HL-60 (cell line): Measurements from ENCODE around the gene COQ6.

Experiments
- DNase-seq, 2 experiments: peaks; one replicate each; pipeline ENCODE4 v3.0.0-alpha.2; 2010 to 2020; ENCODE audit warnings: low read depth in 1 of 2, low spot score in 1 of 2
- H3K27ac ChIP-seq: fragments of 250-450 bp; sonication (Bioruptor Pico); replicated peaks from 2 replicates; pipeline ENCODE4 v1.5.1; 2020; ENCODE audit warnings: mild to moderate bottlenecking, moderate library complexity
- H3K27me3 ChIP-seq: fragments of 250-450 bp; sonication (Bioruptor Pico); 2 replicates; pipeline ENCODE4 v1.5.1; 2021; ENCODE audit warnings: mild to moderate bottlenecking, moderate library complexity; ENCODE audit not compliant: insufficient read depth, poor library complexity, severe bottlenecking
- H3K4me3 ChIP-seq: replicated peaks from 2 replicates; pipeline ENCODE4 v1.5.1; 2011; ENCODE audit warnings: mild to moderate bottlenecking, control low read depth, low read length; ENCODE audit not compliant: insufficient read depth
- CTCF ChIP-seq: IDR thresholded peaks from one replicate; pipeline ENCODE4 v1.5.1; 2011; ENCODE audit warnings: low read length, control low read depth, inconsistent platforms; ENCODE audit not compliant: insufficient read depth
- GABPA ChIP-seq: IDR thresholded peaks from 2 replicates; pipeline ENCODE4 v1.6.1; 2012; ENCODE audit warnings: low read depth
- POLR2AphosphoS5 ChIP-seq: IDR thresholded peaks from 2 replicates; pipeline ENCODE4 v1.6.1; 2012; ENCODE audit warnings: low read depth
- REST ChIP-seq: IDR thresholded peaks from 2 replicates; pipeline ENCODE4 v1.6.1; 2012; ENCODE audit warnings: low read depth; ENCODE audit not compliant: insufficient replicate concordance
- SPI1 ChIP-seq: IDR thresholded peaks from 2 replicates; pipeline ENCODE4 v1.6.1; 2012; ENCODE audit warnings: low read depth, mild to moderate bottlenecking, borderline replicate concordance
- long read RNA-seq: library from polyadenylated mRNA; unstranded; transcript quantifications from one replicate; pipeline ENCODE4 v2.0.0, GENCODE V29; 2020

COQ6 gene
- long read RNA-seq, transcript COQ6-201 (12 exons, 2,118 nt): major isoform, 60 of 75 reads
- long read RNA-seq, partial matches to known transcripts: 3 of 75 reads
- long read RNA-seq, other reads (novel, unspliced or antisense): 12 of 75 reads

- TF ChIP-seq CTCF (no peak), REST (peak; percentile 26), GABPA (peak; percentile 51), SPI1 (no peak), POLR2AphosphoS5 (peak; percentile 49; the same call in 1 of the 2 replicates)
- H3K4me3 ChIP-seq: peak within 1 kb of the TSS; percentile 75
- H3K27ac ChIP-seq: peak within 1 kb of the TSS; percentile 67
- H3K27me3 ChIP-seq: no peaks in the 10 kb centered on the region
- peak; percentile 57 to 89 for DNase-seq
These were observed at the start of gene COQ6, which contains the start of gene FAM161B for GRCh38 chr14:73949752-73950734. Gene COQ6, plus strand, starts transcription at chr14:73950302. Its CDS starts 31 bp downstream, at chr14:73950333. Gene FAM161B, minus strand, starts transcription at chr14:73950094. Its CDS starts 68 bp downstream, at chr14:73950026.

- no peak for TF ChIP-seq SPI1
- TF ChIP-seq REST: no peak
- TF ChIP-seq POLR2AphosphoS5: no peak
- TF ChIP-seq CTCF: no peak
- no peak for TF ChIP-seq GABPA
- Histone ChIP-seq H3K27ac (no peak overlapping the region), H3K27me3 (no peaks in the 10 kb centered on the region), H3K4me3 (no peak overlapping the region)
- DNase-seq: no peak
These were observed 47.1 kb upstream of the COQ6 start for GRCh38 chr14:73903028-73903427.

GRCh38 chr14:73909681-73910080 lies 40.4 kb upstream of the COQ6 start:
- Histone ChIP-seq H3K4me3 (no peak overlapping the region), H3K27me3 (no peaks in the 10 kb centered on the region), H3K27ac (no peak overlapping the region)
- no peak for DNase-seq
- TF ChIP-seq SPI1 (no peak), CTCF (no peak), POLR2AphosphoS5 (no peak), REST (no peak), GABPA (no peak)
